Stimulated activated naive CD8-positive, alpha-beta T cell treated with anti-CD3 and anti-CD28 coated beads, Interleukin-15, Interleukin-2, amounts not matched to agents 100 ng/mL and 50 ng/mL, for 24 hours (primary cell): ENCODE measurements around the gene CREB3.
A peak's percentile ranks its signal among the peaks of the same experiment; 100 is the strongest.

Experiments used
- H3K27ac Mint-ChIP-seq: one replicate; pipeline ENCODE4 v1.8.0; 2021; ENCODE audit warnings: mild to moderate bottlenecking, mixed read lengths
- H3K27me3 Mint-ChIP-seq: one replicate; pipeline ENCODE4 v1.8.0; 2021; ENCODE audit warnings: mixed read lengths
- H3K36me3 Mint-ChIP-seq: one replicate; pipeline ENCODE4 v1.8.0; 2021; ENCODE audit warnings: low read depth, mixed read lengths
- H3K4me1 Mint-ChIP-seq: one replicate; pipeline ENCODE4 v1.8.0; 2021; ENCODE audit warnings: low read depth, mixed read lengths
- H3K4me3 Mint-ChIP-seq: one replicate; pipeline ENCODE4 v1.8.0; 2021; ENCODE audit warnings: mild to moderate bottlenecking, mixed read lengths
- H3K9me3 Mint-ChIP-seq: one replicate; pipeline ENCODE4 v1.8.0; 2021; ENCODE audit warnings: mixed read lengths

Gene CREB3

GRCh38 chr9:35758475-35759050, 26.1 kb downstream of the CREB3 start:
- Mint-ChIP-seq H3K27me3 (no peaks in the 10 kb centered on the region), H3K4me1 (peaks cover 39% of the 10 kb centered on the region), H3K27ac (peak overlapping the region; percentile 47), H3K36me3 (peaks cover 16% of the 10 kb centered on the region), H3K4me3 (peak overlapping the region; percentile 97), H3K9me3 (no peaks in the 10 kb centered on the region)

- Mint-ChIP-seq H3K36me3 (peaks cover 16% of the 10 kb centered on the region), H3K9me3 (no peaks in the 10 kb centered on the region), H3K4me3 (peak overlapping the region; percentile 1), H3K4me1 (peaks cover 39% of the 10 kb centered on the region), H3K27me3 (no peaks in the 10 kb centered on the region), H3K27ac (no peak overlapping the region)
Measured at GRCh38 chr9:35759795-35760194, 27.3 kb downstream of the CREB3 start.

- no peaks in the 10 kb centered on the region for H3K9me3 Mint-ChIP-seq
- H3K4me3 Mint-ChIP-seq: no peak overlapping the region
- peaks cover 39% of the 10 kb centered on the region for H3K4me1 Mint-ChIP-seq
- H3K27ac Mint-ChIP-seq: no peak overlapping the region
- peaks cover 16% of the 10 kb centered on the region for H3K36me3 Mint-ChIP-seq
- no peaks in the 10 kb centered on the region for H3K27me3 Mint-ChIP-seq
Measured at GRCh38 chr9:35760651-35761050, 28.2 kb downstream of the CREB3 start.

GRCh38 chr9:35763181-35763580, 30.7 kb downstream of the CREB3 start:
- Mint-ChIP-seq H3K4me1 (peaks cover 31% of the 10 kb centered on the region), H3K9me3 (no peaks in the 10 kb centered on the region), H3K36me3 (peaks cover 16% of the 10 kb centered on the region), H3K4me3 (no peak overlapping the region), H3K27ac (no peak overlapping the region), H3K27me3 (no peaks in the 10 kb centered on the region)

- Mint-ChIP-seq H3K9me3 (no peaks in the 10 kb centered on the region), H3K27ac (no peak overlapping the region), H3K4me3 (no peak overlapping the region), H3K36me3 (peaks cover 16% of the 10 kb centered on the region), H3K4me1 (peaks cover 25% of the 10 kb centered on the region), H3K27me3 (no peaks in the 10 kb centered on the region)
Measured at GRCh38 chr9:35763803-35764202, 31.3 kb downstream of the CREB3 start.

- H3K4me1 Mint-ChIP-seq: peaks cover 11% of the 10 kb centered on the region
- no peak overlapping the region for H3K4me3 Mint-ChIP-seq
- H3K27me3 Mint-ChIP-seq: no peaks in the 10 kb centered on the region
- no peaks in the 10 kb centered on the region for H3K9me3 Mint-ChIP-seq
- no peak overlapping the region for H3K27ac Mint-ChIP-seq
- peaks cover under 1% of the 10 kb centered on the region for H3K36me3 Mint-ChIP-seq
Measured at GRCh38 chr9:35766997-35767396, 34.5 kb downstream of the CREB3 start.

GRCh38 chr9:35767458-35767857, 35.0 kb downstream of the CREB3 start:
- no peaks in the 10 kb centered on the region for H3K36me3 Mint-ChIP-seq
- peaks cover 11% of the 10 kb centered on the region for H3K4me1 Mint-ChIP-seq
- no peak overlapping the region for H3K27ac Mint-ChIP-seq
- H3K9me3 Mint-ChIP-seq: no peaks in the 10 kb centered on the region
- H3K27me3 Mint-ChIP-seq: no peaks in the 10 kb centered on the region
- no peak overlapping the region for H3K4me3 Mint-ChIP-seq

- H3K27ac Mint-ChIP-seq: no peak overlapping the region
- H3K9me3 Mint-ChIP-seq: no peaks in the 10 kb centered on the region
- no peak overlapping the region for H3K4me3 Mint-ChIP-seq
- no peaks in the 10 kb centered on the region for H3K27me3 Mint-ChIP-seq
- no peaks in the 10 kb centered on the region for H3K36me3 Mint-ChIP-seq
- H3K4me1 Mint-ChIP-seq: peaks cover 11% of the 10 kb centered on the region
Measured at GRCh38 chr9:35769763-35770162, 37.3 kb downstream of the CREB3 start.

- peaks cover 19% of the 10 kb centered on the region for H3K4me1 Mint-ChIP-seq
- H3K9me3 Mint-ChIP-seq: no peaks in the 10 kb centered on the region
- no peak overlapping the region for H3K4me3 Mint-ChIP-seq
- no peaks in the 10 kb centered on the region for H3K36me3 Mint-ChIP-seq
- H3K27me3 Mint-ChIP-seq: no peaks in the 10 kb centered on the region
- no peak overlapping the region for H3K27ac Mint-ChIP-seq
Measured at GRCh38 chr9:35771075-35771433, 38.6 kb downstream of the CREB3 start.

GRCh38 chr9:35771534-35771933, 39.1 kb downstream of the CREB3 start:
- Mint-ChIP-seq H3K9me3 (no peaks in the 10 kb centered on the region), H3K27me3 (no peaks in the 10 kb centered on the region), H3K27ac (no peak overlapping the region)

GRCh38 chr9:35771943-35772342, 39.5 kb downstream of the CREB3 start:
- Mint-ChIP-seq H3K4me3 (no peak overlapping the region), H3K9me3 (no peaks in the 10 kb centered on the region), H3K27ac (no peak overlapping the region), H3K4me1 (peaks cover 12% of the 10 kb centered on the region), H3K27me3 (no peaks in the 10 kb centered on the region), H3K36me3 (no peaks in the 10 kb centered on the region)

More at GRCh38 chr9:35771534-35771933, 39.1 kb downstream of the CREB3 start:
- H3K4me1 Mint-ChIP-seq: peaks cover 15% of the 10 kb centered on the region
- H3K36me3 Mint-ChIP-seq: no peaks in the 10 kb centered on the region
- no peak overlapping the region for H3K4me3 Mint-ChIP-seq

- Mint-ChIP-seq H3K36me3 (peaks cover 5% of the 10 kb centered on the region), H3K9me3 (no peaks in the 10 kb centered on the region), H3K27ac (peak overlapping the region; percentile 24), H3K4me3 (no peak overlapping the region), H3K4me1 (peaks cover 9% of the 10 kb centered on the region), H3K27me3 (no peaks in the 10 kb centered on the region)
Measured at GRCh38 chr9:35774907-35775635, 42.6 kb downstream of the CREB3 start.

- peaks cover 9% of the 10 kb centered on the region for H3K4me1 Mint-ChIP-seq
- peaks cover 11% of the 10 kb centered on the region for H3K36me3 Mint-ChIP-seq
- peak overlapping the region; percentile 50 for H3K27ac Mint-ChIP-seq
- no peaks in the 10 kb centered on the region for H3K27me3 Mint-ChIP-seq
- no peaks in the 10 kb centered on the region for H3K9me3 Mint-ChIP-seq
- H3K4me3 Mint-ChIP-seq: no peak overlapping the region
Measured at GRCh38 chr9:35776018-35776417, 43.6 kb downstream of the CREB3 start.

- Mint-ChIP-seq H3K9me3 (no peaks in the 10 kb centered on the region), H3K4me3 (no peak overlapping the region), H3K36me3 (peaks cover 15% of the 10 kb centered on the region), H3K4me1 (peaks cover 9% of the 10 kb centered on the region), H3K27ac (no peak overlapping the region), H3K27me3 (no peaks in the 10 kb centered on the region)
Measured at GRCh38 chr9:35778496-35778895, 46.0 kb downstream of the CREB3 start.

GRCh38 chr9:35781066-35781465, 48.6 kb downstream of the CREB3 start:
- H3K9me3 Mint-ChIP-seq: no peaks in the 10 kb centered on the region
- peaks cover 28% of the 10 kb centered on the region for H3K36me3 Mint-ChIP-seq
- H3K27ac Mint-ChIP-seq: no peak overlapping the region

GRCh38 chr9:35783418-35783817, 51.0 kb downstream of the CREB3 start:
- Mint-ChIP-seq H3K4me3 (no peak overlapping the region), H3K9me3 (no peaks in the 10 kb centered on the region), H3K27me3 (no peaks in the 10 kb centered on the region), H3K36me3 (peaks cover 39% of the 10 kb centered on the region), H3K4me1 (no peaks in the 10 kb centered on the region), H3K27ac (no peak overlapping the region)

More at GRCh38 chr9:35781066-35781465, 48.6 kb downstream of the CREB3 start:
- no peak overlapping the region for H3K4me3 Mint-ChIP-seq
- H3K4me1 Mint-ChIP-seq: no peaks in the 10 kb centered on the region
- H3K27me3 Mint-ChIP-seq: no peaks in the 10 kb centered on the region
